GM18873 (cell line): Measurements from ENCODE around the gene BICD1.

ENCODE experiments used
- ATAC-seq: cut with Tn5 transposase; IDR thresholded peaks from one replicate; pipeline ENCODE4 v1.9.1; 2021; ENCODE audit warnings: mild to moderate bottlenecking, moderate library complexity, moderate number of reproducible peaks; ENCODE audit not compliant: unreplicated experiment, low FRiP score

The BICD1 gene

GRCh38 chr12:32100888-32101287 is 5.8 kb upstream of the BICD1 start:
- no peak for ATAC-seq

- no peak for ATAC-seq
Measured at GRCh38 chr12:32102234-32102633, 4.4 kb upstream of the BICD1 start.

- ATAC-seq: no peak
Measured at GRCh38 chr12:32104572-32105355, 1.9 kb upstream of the BICD1 start.

GRCh38 chr12:32105986-32106516 is 596 bp upstream of the BICD1 start:
- ATAC-seq: no peak

- no peak for ATAC-seq
Measured at GRCh38 chr12:32107359-32108267, 966 bp downstream of the BICD1 start.

GRCh38 chr12:32108787-32109186 is 2.1 kb downstream of the BICD1 start:
- no peak for ATAC-seq

- ATAC-seq: no peak
Measured at GRCh38 chr12:32110417-32110816, 3.8 kb downstream of the BICD1 start.

GRCh38 chr12:32110942-32111341 is 4.3 kb downstream of the BICD1 start:
- ATAC-seq: no peak

GRCh38 chr12:32115404-32116104 is 8.9 kb downstream of the BICD1 start:
- ATAC-seq: no peak

GRCh38 chr12:32116897-32117296 is 10.2 kb downstream of the BICD1 start:
- ATAC-seq: no peak

GRCh38 chr12:32117316-32117715 is 10.7 kb downstream of the BICD1 start:
- no peak for ATAC-seq

- ATAC-seq: no peak
Measured at GRCh38 chr12:32118806-32119205, 12.2 kb downstream of the BICD1 start.

- peak; percentile 73 for ATAC-seq
Measured at GRCh38 chr12:32120419-32120818, 13.8 kb downstream of the BICD1 start.

GRCh38 chr12:32124637-32125036 is 18.0 kb downstream of the BICD1 start:
- no peak for ATAC-seq

- ATAC-seq: no peak
Measured at GRCh38 chr12:32125455-32126084, 18.9 kb downstream of the BICD1 start.

GRCh38 chr12:32126720-32127119 is 20.1 kb downstream of the BICD1 start:
- no peak for ATAC-seq

- ATAC-seq: no peak
Measured at GRCh38 chr12:32131666-32132065, 25.0 kb downstream of the BICD1 start.

GRCh38 chr12:32134101-32134888 is 27.6 kb downstream of the BICD1 start:
- ATAC-seq: peak; percentile 52

- ATAC-seq: no peak
Measured at GRCh38 chr12:32135967-32136366, 29.3 kb downstream of the BICD1 start.
